ENCODE results near the gene SLC38A4. TPM values are rescaled to one million over a fixed set of nuclear protein-coding genes. Genes with fewer than 3 reads are reported as not detected.

The SLC38A4 gene
- total RNA-seq, 1 experiment from 2014 or later = 0.96 TPM

- WGBS (ENCODE audit: extremely low coverage, insufficient read length, low lambda C conversion rate) = no CpG with 5 or more reads among the region's 5 CpGs
- no peaks in the 10 kb centered on the region for H3K27me3 ChIP-seq (ENCODE audit: insufficient read depth, low read length)
- no peak overlapping the region for H3K9ac ChIP-seq (ENCODE audit: extremely low read depth, insufficient read length, low read length)
- H3K18ac ChIP-seq (ENCODE audit: insufficient read length, low read depth, low read length) = no peak overlapping the region
- H2AK5ac ChIP-seq (ENCODE audit: insufficient read length, low read length) = no peak overlapping the region
- H2BK12ac ChIP-seq (ENCODE audit: insufficient read length, low read depth, low read length) = no peak overlapping the region
- no peak overlapping the region for H3K23ac ChIP-seq (ENCODE audit: insufficient read length, low read depth, low read length)
- no peak overlapping the region for H4K5ac ChIP-seq (ENCODE audit: insufficient read length, low read depth, low read length)
- H3K14ac ChIP-seq (ENCODE audit: insufficient read depth, low read length) = no peak overlapping the region
- no peak overlapping the region for H3K4ac ChIP-seq (ENCODE audit: low read depth, low read length)
- H2BK5ac ChIP-seq (ENCODE audit: insufficient read length, low read length) = no peak overlapping the region
- no peak overlapping the region for H4K8ac ChIP-seq (replicated peaks; ENCODE audit: insufficient read length, low read depth, low read length)
- Mint-ChIP-seq H3K4me3 (no peak overlapping the region), H3K27me3 (ENCODE audit: low read depth) (no peaks in the 10 kb centered on the region), H3K4me1 (peaks cover 8 to 12% of the 10 kb centered on the region in 2 experiments; a peak in 3 of 4 replicates), H3K27ac (no peak overlapping the region), H3K9me3 (no peaks in the 10 kb centered on the region), H3K36me3 (ENCODE audit: insufficient read depth in 1 of 3, low read depth in 3 of 3) (no peaks in the 10 kb centered on the region)
- H3K79me1 ChIP-seq (ENCODE audit: insufficient read depth, low read depth, low read length, poor library complexity, severe bottlenecking) = no peaks in the 10 kb centered on the region
- H4K20me1 ChIP-seq (ENCODE audit: control insufficient read depth, insufficient read depth, insufficient read length) = no peaks in the 10 kb centered on the region
- no peaks in the 10 kb centered on the region for H3K79me2 ChIP-seq (ENCODE audit: insufficient read depth, low read length)
- no peak overlapping the region for H2BK15ac ChIP-seq (ENCODE audit: low read depth, low read length)
- no peak overlapping the region for H2BK120ac ChIP-seq (ENCODE audit: low read depth, low read length, poor library complexity, severe bottlenecking)
- H2BK20ac ChIP-seq (ENCODE audit: low read depth, low read length, poor library complexity, severe bottlenecking) = no peak overlapping the region
- TF ChIP-seq CTCF (conservative IDR thresholded peaks at IDR 0.05) = no peak
- DNase-seq = no peak
- H2AFZ ChIP-seq (ENCODE audit: low read length) = no peak overlapping the region
- H3T11ph ChIP-seq (ENCODE audit: low read length) = no peak overlapping the region
- no peaks in the 10 kb centered on the region for H3K9me3 ChIP-seq (ENCODE audit: control insufficient read depth, low read depth, low read length)
- H3K4me1 ChIP-seq (ENCODE audit: insufficient read depth, low read length) = 0 out of 2 replicates have a peak, but pooled peaks cover 4% of the 10 kb centered on the region
- no peak overlapping the region for H3K27ac ChIP-seq (ENCODE audit: insufficient read length, low read depth, low read length)
- H3K56ac ChIP-seq (ENCODE audit: insufficient read length, low read depth, low read length) = no peak overlapping the region
- no peak overlapping the region for H4K91ac ChIP-seq (ENCODE audit: insufficient read length, low read depth, low read length)
- H3K23me2 ChIP-seq (ENCODE audit: insufficient read length, low read depth, low read length, poor library complexity, severe bottlenecking) = no peaks in the 10 kb centered on the region
- H3K4me2 ChIP-seq (ENCODE audit: insufficient read depth, insufficient read length, low read length) = no peak overlapping the region
Observed at GRCh38 chr12:46808955-46809697, 16.7 kb downstream of the SLC38A4 start.
